Endothelial cell of umbilical vein (primary cell): Measurements from ENCODE around the gene TRIM27.

Experiments used
- CTCF ChIP-seq, 2 donors: IDR thresholded peaks; 1 replicate in 1 of 2; 2 replicates in 1 of 2; pipeline ENCODE4 v1.5.1; 2011; ENCODE audit warnings: low read length in 2 of 2, mild to moderate bottlenecking in 2 of 2, moderate library complexity in 2 of 2, control low read depth in 1 of 2, inconsistent platforms in 1 of 2, low read depth in 1 of 2; ENCODE audit not compliant: insufficient read depth in 1 of 2; ENCODE audit errors: extremely low read depth in 1 of 2
- EZH2 ChIP-seq: IDR thresholded peaks from 2 replicates; pipeline ENCODE4 v1.6.1; 2012; ENCODE audit warnings: borderline replicate concordance, low read depth, mild to moderate bottlenecking, moderate library complexity, low read length, inconsistent platforms; ENCODE audit not compliant: severe bottlenecking
- FOS ChIP-seq: IDR thresholded peaks from 2 replicates; pipeline ENCODE4 v1.6.1; 2011; ENCODE audit warnings: mild to moderate bottlenecking, low read length, moderate library complexity, borderline replicate concordance; ENCODE audit not compliant: insufficient read depth
- GATA2 ChIP-seq: IDR thresholded peaks from 2 replicates; pipeline ENCODE4 v1.7.0; 2011; ENCODE audit warnings: low read depth, mild to moderate bottlenecking, moderate library complexity, mixed read lengths, low read length; ENCODE audit not compliant: insufficient read length, insufficient read depth
- JUN ChIP-seq: IDR thresholded peaks from 2 replicates; pipeline ENCODE4 v1.6.1; 2011; ENCODE audit warnings: borderline replicate concordance, low read depth; ENCODE audit not compliant: insufficient read length, insufficient read depth
- POLR2A ChIP-seq: IDR thresholded peaks from 2 replicates; pipeline ENCODE4 v1.6.1; 2012; ENCODE audit warnings: low read depth, mild to moderate bottlenecking, control low read depth, low read length
- POLR2AphosphoS5 ChIP-seq: IDR thresholded peaks from 2 replicates; pipeline ENCODE4 v1.6.1; 2012; ENCODE audit warnings: low read depth, mild to moderate bottlenecking, control low read depth, low read length, moderate library complexity; ENCODE audit not compliant: insufficient read depth

DNA sequence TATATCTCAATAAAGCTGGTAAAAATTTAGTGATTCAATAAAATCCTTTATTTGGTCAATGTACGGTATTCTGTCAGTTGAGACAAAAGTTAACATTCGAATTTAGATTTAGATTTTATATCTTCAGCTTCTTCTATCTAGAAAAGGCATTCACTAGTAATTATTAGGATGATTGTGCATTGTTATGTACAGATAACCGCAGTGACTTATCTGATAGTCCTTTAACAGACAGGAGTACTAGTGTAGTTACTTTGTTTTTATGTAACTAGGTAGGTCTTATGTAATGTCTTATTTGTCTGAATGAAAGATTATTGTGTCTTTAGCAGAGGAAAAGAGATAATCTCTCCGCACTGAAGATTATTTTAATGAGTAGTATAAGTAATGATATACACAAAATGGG lies 31.3 kb downstream of the TRIM27 start:
- TF ChIP-seq CTCF (IDR thresholded peaks at IDR 0.05; ENCODE audit: extremely low read depth in 1 of 2, insufficient read depth in 1 of 2, low read depth in 1 of 2, low read length in 2 of 2): no peak
- no peak for TF ChIP-seq EZH2
- no peak for TF ChIP-seq POLR2A
- TF ChIP-seq POLR2AphosphoS5: no peak
- no peak for TF ChIP-seq GATA2
- TF ChIP-seq JUN: no peak
- TF ChIP-seq FOS: no peak
